LoVo (cell line): Measurements from ENCODE around the gene PLA2G2D.
"Not testable (repeated sequence)": the region's sequence is repeated elsewhere in the genome, so short reads cannot be mapped to it uniquely, and the experiment has no call there.

Source experiments
- DNase-seq: peaks from one replicate; pipeline ENCODE4 v3.0.0-alpha.2; 2016; ENCODE audit warnings: low spot score

The PLA2G2D gene

GRCh38 chr1:20142001-20142710 is 22.8 kb upstream of the PLA2G2D start:
- no peak for DNase-seq

GRCh38 chr1:20141466-20141865 is 22.1 kb upstream of the PLA2G2D start:
- no peak for DNase-seq

GRCh38 chr1:20141001-20141400 is 21.7 kb upstream of the PLA2G2D start:
- DNase-seq = no peak

- no peak for DNase-seq
These were observed 20.7 kb upstream of the PLA2G2D start for GRCh38 chr1:20139776-20140612.

GRCh38 chr1:20138961-20139550 is 19.7 kb upstream of the PLA2G2D start, which contains the start of gene PLA2G2F:
PLA2G2F (plus strand) TSS chr1:20139323; CDS start chr1:20139428, 105 bp downstream.
- no peak for DNase-seq

GRCh38 chr1:20138346-20138745 is 19.0 kb upstream of the PLA2G2D start:
- DNase-seq = no peak

- DNase-seq = no peak
These were observed 18.3 kb upstream of the PLA2G2D start for GRCh38 chr1:20137604-20138003.

GRCh38 chr1:20137055-20137454 is 17.7 kb upstream of the PLA2G2D start:
- no peak for DNase-seq

- no peak for DNase-seq
These were observed 16.9 kb upstream of the PLA2G2D start for GRCh38 chr1:20136249-20136648.

GRCh38 chr1:20134995-20135394 is 15.7 kb upstream of the PLA2G2D start:
- no peak for DNase-seq

- not testable (repeated sequence) for DNase-seq
These were observed 11.2 kb upstream of the PLA2G2D start for GRCh38 chr1:20130518-20130917.

- DNase-seq = no peak
These were observed 7.6 kb upstream of the PLA2G2D start for GRCh38 chr1:20126806-20127440.

GRCh38 chr1:20126041-20126805 is 6.9 kb upstream of the PLA2G2D start:
- no peak for DNase-seq

GRCh38 chr1:20125100-20125499 is 5.8 kb upstream of the PLA2G2D start:
- DNase-seq = no peak

- peak; percentile 88 for DNase-seq
These were observed 5.2 kb upstream of the PLA2G2D start for GRCh38 chr1:20124456-20125057.

- no peak for DNase-seq
These were observed 4.6 kb upstream of the PLA2G2D start for GRCh38 chr1:20123722-20124455.

- DNase-seq = no peak
These were observed 1.5 kb upstream of the PLA2G2D start for GRCh38 chr1:20120796-20121195.

- no peak for DNase-seq
These were observed 2.1 kb downstream of the PLA2G2D start for GRCh38 chr1:20117236-20117635.

- DNase-seq = no peak
These were observed 3.4 kb downstream of the PLA2G2D start for GRCh38 chr1:20115916-20116315.

GRCh38 chr1:20115479-20115878 is 3.9 kb downstream of the PLA2G2D start:
- no peak for DNase-seq
